Neural crest cell (in vitro differentiated cells): ENCODE results near the gene SFR1. TPM values are rescaled to one million over a fixed set of nuclear protein-coding genes. Genes with fewer than 3 reads are reported as not detected.

Experiments
- DNase-seq: peaks from one replicate; pipeline ENCODE4 v3.0.0; 2021; ENCODE audit warnings: low read depth, mixed read lengths, low spot score
- H3K27ac Mint-ChIP-seq: one replicate; pipeline ENCODE4 v1.8.0; 2021; ENCODE audit warnings: mild to moderate bottlenecking, mixed read lengths; ENCODE audit not compliant: unreplicated experiment
- H3K27me3 Mint-ChIP-seq: 2 replicates; pipeline ENCODE4 v1.8.0; 2021; ENCODE audit warnings: low read depth, mild to moderate bottlenecking, mixed read lengths
- H3K36me3 Mint-ChIP-seq: 2 replicates; pipeline ENCODE4 v1.8.0; 2021; ENCODE audit warnings: low read depth, mild to moderate bottlenecking, mixed read lengths
- H3K4me1 Mint-ChIP-seq: 2 replicates; pipeline ENCODE4 v1.8.0; 2021; ENCODE audit warnings: mixed read lengths
- H3K4me3 Mint-ChIP-seq: one replicate; pipeline ENCODE4 v1.8.0; 2021; ENCODE audit warnings: mild to moderate bottlenecking, mixed read lengths
- H3K9me3 Mint-ChIP-seq: 2 replicates; pipeline ENCODE4 v1.8.0; 2021; ENCODE audit warnings: mixed read lengths
- CTCF ChIP-seq: fragments of 200-600 bp; sonication (generic); conservative IDR thresholded peaks from 2 replicates; pipeline ENCODE4 v1.5.0; 2021; ENCODE audit warnings: antibody characterized with exemption, mild to moderate bottlenecking
- total RNA-seq: library from RNA; stranded (reverse); gene quantifications from 2 replicates; pipeline ENCODE4 v1.2.1, GENCODE V29; 2021

Gene SFR1
- total RNA-seq, 1 donor from 2014 or later = 14.0 TPM

- no peak for DNase-seq
- Mint-ChIP-seq H3K4me3 (no peak overlapping the region), H3K36me3 (no peaks in the 10 kb centered on the region), H3K27me3 (peaks cover 2% of the 10 kb centered on the region), H3K9me3 (no peaks in the 10 kb centered on the region), H3K27ac (no peak overlapping the region), H3K4me1 (no peaks in the 10 kb centered on the region)
- no peak for TF ChIP-seq CTCF
These were observed 33.7 kb upstream of the SFR1 start for GRCh38 chr10:104088239-104088638.

GRCh38 chr10:104089621-104090020, 32.4 kb upstream of the SFR1 start:
- Mint-ChIP-seq H3K9me3 (no peaks in the 10 kb centered on the region), H3K4me3 (no peak overlapping the region), H3K27ac (no peak overlapping the region), H3K36me3 (no peaks in the 10 kb centered on the region), H3K4me1 (no peaks in the 10 kb centered on the region), H3K27me3 (peaks cover 2% of the 10 kb centered on the region)
- TF ChIP-seq CTCF = no peak
- no peak for DNase-seq

GRCh38 chr10:104090611-104091010, 31.4 kb upstream of the SFR1 start:
- DNase-seq = no peak
- H3K27ac Mint-ChIP-seq = no peak overlapping the region

DNA sequence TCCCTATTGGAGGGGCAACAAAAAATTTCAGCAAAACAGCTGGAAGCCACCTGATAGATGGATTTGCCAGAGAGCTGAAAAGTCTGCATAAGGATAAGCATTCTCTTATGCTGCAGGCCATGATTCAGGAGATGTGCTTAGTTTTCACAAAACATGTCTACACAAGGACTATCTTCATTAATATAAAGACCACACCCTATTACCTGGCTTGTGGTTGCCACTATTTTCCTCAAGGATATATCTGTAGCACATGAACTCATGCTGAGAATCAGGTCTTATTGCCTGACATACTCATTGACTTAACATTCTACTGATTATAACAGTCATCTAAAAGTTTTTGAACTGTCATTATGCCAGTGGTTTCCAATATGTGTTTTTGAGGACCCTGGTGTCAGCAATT, 29.2 kb upstream of the SFR1 start:
- TF ChIP-seq CTCF = no peak

More at GRCh38 chr10:104090611-104091010, 31.4 kb upstream of the SFR1 start:
- no peak overlapping the region for H3K4me3 Mint-ChIP-seq
- TF ChIP-seq CTCF = no peak
- peaks cover 2% of the 10 kb centered on the region for H3K27me3 Mint-ChIP-seq
- no peaks in the 10 kb centered on the region for H3K9me3 Mint-ChIP-seq
- H3K4me1 Mint-ChIP-seq = no peaks in the 10 kb centered on the region
- no peaks in the 10 kb centered on the region for H3K36me3 Mint-ChIP-seq

GRCh38 chr10:104096692-104097091, 25.3 kb upstream of the SFR1 start:
- no peak overlapping the region for H3K27ac Mint-ChIP-seq
- H3K27me3 Mint-ChIP-seq = no peaks in the 10 kb centered on the region
- H3K4me1 Mint-ChIP-seq = no peaks in the 10 kb centered on the region
- no peak for DNase-seq
- peaks cover 4% of the 10 kb centered on the region for H3K9me3 Mint-ChIP-seq
- peaks cover 4% of the 10 kb centered on the region for H3K36me3 Mint-ChIP-seq
- TF ChIP-seq CTCF = no peak
- H3K4me3 Mint-ChIP-seq = no peak overlapping the region

More for the DNA sequence above, 29.2 kb upstream of the SFR1 start:
- peaks cover 4% of the 10 kb centered on the region for H3K36me3 Mint-ChIP-seq
- no peak overlapping the region for H3K4me3 Mint-ChIP-seq
- no peaks in the 10 kb centered on the region for H3K4me1 Mint-ChIP-seq
- DNase-seq = no peak
- no peaks in the 10 kb centered on the region for H3K27me3 Mint-ChIP-seq
- H3K9me3 Mint-ChIP-seq = peaks cover 4% of the 10 kb centered on the region
- H3K27ac Mint-ChIP-seq = no peak overlapping the region
